Fibroblast of peridontal ligament (primary cell): Measurements from ENCODE around the gene FHL5.
A peak's percentile ranks its signal among the peaks of the same experiment; 100 is the strongest.
"Not testable (repeated sequence)": the region's sequence is repeated elsewhere in the genome, so short reads cannot be mapped to it uniquely, and the experiment has no call there.

ENCODE experiments used
- DNase-seq: peaks from one replicate; pipeline ENCODE4 v3.0.0-alpha.2; 2010; ENCODE audit errors: extremely low read depth

Gene FHL5, protein sequence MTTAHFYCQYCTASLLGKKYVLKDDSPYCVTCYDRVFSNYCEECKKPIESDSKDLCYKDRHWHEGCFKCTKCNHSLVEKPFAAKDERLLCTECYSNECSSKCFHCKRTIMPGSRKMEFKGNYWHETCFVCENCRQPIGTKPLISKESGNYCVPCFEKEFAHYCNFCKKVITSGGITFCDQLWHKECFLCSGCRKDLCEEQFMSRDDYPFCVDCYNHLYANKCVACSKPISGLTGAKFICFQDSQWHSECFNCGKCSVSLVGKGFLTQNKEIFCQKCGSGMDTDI

DNA sequence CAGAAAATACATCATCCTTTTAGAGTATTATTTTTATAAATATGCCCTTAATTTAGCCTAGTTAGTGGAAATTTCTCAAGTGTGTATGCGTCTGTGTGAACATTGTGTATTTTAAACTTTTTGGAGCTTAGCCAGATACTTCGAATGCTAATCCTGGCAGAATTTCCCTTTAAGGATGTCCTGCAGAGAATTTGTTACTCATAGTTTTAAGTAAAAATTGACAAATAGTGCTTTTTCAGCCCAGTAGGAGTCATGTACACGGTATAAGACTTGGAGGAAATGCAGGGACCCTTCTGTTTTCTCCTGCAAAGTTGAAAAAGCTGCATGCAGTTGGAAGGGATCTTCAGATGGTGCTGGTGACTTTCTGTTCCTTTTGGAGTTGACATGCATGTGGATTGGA, at the start of gene FHL5:
Gene FHL5, plus strand, starts transcription at position 243 of the 400 bp plus-strand sequence. CDS start 40,486 bp downstream, outside the sequence.
- no peak for DNase-seq

DNA sequence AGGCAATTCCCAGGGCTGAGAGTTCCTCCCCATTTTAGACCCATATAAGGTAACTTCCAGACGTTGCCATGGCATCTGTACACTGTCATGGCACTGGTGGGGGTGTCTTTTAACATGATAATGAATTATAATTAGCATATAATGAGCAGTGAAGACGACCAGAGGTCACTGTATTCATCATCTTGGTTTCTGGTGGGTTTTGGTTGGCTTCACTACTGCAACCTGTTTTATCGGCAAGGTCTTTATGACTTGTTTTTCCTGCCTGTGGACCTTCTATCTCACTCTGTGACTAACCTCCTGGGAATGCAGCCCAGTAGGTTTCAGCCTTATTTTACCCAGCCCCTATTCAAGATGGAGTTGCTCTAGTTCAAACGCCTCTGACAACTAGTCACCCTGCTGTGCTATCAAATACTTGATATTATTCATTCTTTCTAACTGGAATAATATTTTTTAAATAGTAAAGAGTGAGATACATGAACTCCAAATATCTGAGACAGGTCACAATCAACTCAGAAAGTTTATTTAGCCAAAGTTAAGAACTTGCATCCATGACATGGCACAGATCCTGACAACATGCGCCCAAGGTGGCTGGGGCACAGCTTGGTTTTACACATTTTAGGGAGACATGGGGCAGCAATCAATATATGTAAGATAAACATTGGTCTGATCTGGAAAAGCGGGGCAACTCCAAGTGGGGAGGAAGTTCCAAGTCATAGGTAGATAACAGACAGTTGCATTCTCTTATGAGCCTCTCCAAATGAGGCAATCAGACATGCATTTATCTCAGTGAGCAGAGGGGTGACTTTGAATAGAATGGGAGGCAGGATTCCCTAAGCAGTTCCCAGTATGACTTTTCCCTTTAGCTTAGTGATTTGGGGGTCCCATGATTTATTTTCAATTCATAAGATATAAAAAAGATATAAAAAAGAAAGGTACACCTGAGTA, 42.5 kb upstream of the FHL5 start:
- no peak for DNase-seq

DNA sequence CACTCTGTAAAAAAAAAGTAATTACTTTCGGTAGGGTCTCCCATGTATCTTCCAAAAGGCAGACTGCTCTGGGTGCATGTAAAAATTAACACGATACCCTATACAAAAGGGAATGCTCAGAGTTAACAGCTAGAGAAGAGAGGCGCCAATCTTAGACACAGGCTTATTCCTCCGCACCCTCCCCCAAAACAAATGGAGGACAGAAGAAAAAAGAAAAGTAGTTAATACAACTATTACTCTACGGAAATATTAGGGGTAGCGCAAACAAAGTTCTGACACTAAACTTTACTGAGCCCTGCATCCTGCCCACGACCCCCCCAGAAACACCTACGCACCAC, 41.7 kb upstream of the FHL5 start:
- DNase-seq, result no peak

DNA sequence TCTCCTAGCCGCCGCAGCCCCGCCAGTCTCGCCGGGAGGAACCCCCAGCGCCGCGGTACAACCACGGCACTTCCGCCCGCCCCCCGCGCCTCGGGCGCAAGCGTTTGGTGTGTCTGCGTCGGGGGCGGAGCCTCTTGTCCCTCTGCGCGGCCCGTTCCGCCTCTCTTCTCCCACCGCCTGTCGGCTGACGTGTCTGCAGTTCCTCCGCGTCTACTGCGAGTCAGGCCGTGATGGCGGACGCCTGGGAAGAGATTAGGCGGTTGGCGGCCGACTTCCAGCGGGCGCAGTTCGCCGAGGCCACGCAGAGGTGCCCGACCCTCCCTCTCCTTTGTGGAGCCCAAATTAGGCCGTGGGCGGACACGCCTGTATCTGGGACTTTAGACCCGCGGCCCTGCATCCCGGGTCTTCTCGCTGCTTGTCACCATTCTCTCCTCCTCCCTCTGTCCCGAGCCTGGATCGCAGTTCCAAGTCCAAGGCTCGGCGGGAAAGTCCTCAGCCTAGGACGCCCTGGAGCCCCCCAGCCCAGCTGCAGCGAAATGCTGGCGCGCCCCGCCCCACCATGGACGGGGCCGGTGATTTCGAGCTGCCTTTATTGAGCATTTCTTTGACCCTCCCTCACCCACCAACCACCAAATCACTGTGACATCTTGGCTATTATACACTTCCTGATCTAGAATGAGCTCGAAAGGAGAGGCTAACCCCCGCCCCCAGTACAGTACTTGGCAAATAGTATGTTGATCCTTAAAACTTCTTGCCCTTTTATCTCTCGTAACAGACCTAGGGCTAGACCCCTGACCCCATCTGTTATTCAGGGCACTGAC, 41.1 kb upstream of the FHL5 start, which contains the start of gene UFL1:
Gene UFL1, plus strand, starts transcription at position 163 of the 821 bp plus-strand sequence. Its CDS starts 68 bp downstream, at position 231.
- peak; percentile 84 for DNase-seq

DNA sequence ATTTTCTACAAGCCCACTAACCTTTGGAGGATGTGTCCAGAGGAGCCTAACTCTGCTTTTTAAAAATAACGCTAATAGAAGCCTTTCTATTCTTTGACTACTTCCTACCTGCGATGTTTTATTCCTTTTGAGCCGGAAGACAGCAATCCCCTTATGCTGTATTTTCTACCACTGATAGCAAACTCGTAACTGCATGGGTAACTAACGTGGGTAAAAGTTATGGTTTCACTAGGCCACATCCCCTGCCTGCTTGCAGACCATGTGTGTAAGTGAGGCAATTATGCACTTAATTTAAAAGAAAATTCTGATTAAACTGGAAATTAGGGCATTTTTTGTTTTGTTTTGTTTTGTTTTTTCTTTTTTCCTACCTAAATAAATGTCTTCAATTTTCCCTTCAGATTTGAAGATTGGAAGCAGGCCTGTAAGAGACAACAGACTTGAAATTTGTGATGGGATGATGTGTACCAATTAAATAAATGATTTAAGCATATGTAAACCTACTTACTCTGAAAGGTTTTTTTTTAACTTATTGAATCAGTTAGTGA, 40.4 kb upstream of the FHL5 start:
- peak; percentile 47 for DNase-seq

DNA sequence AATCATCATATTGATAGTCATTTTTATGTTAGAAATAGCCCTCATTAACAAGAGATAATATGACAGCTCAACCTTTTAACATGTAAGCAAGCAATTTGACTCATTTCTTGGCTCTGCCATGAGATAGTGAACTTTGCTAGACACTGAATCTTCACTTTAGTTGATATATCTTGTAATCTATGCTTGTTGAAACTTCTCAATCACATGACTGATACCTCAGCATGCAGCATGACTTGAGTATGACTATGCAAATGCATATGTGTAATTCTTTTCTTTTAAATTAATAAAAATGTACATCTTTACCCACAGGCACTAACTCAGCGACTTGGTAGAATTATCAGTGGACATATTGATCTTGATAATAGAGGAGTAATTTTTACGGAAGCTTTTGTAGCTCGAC, 34.7 kb upstream of the FHL5 start:
- DNase-seq, result no peak

DNA sequence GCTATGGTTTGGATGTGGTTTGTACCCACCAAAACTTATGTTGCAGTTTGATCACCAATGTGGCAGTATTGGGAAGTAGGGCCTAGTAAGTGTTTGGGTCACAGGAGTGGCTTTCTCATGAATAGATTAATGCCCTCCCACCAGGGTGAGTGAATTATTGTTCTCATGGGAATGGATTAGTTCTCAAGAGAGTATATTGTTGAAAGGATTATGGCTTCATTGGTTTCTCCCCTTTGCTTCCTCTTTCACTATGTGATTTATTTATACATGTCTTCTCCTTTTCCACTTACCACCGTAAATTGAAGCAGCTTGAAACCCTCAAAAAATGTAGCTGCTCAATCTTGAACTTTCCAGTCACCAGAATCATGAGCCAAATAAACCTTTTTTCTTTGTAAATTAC, 30.5 kb upstream of the FHL5 start:
- no peak for DNase-seq

DNA sequence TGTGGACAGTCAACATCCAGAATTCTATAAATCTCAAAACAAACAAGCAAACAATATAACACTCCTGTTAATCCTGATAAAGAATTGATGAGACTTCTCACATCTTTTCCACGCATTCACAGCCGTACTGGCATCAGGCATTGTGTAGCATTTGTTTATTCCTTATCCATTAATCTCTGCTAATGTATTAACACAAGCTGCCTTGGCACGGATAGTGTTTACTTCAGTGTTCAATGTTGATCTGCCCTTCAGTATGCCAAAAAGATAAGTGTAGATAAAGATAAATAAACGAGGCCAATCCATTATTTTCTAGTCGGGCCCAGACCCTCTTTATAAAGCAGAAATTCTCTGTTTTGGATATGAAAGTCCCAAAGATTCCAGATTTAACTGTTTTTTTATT, 25.2 kb upstream of the FHL5 start:
- no peak for DNase-seq

DNA sequence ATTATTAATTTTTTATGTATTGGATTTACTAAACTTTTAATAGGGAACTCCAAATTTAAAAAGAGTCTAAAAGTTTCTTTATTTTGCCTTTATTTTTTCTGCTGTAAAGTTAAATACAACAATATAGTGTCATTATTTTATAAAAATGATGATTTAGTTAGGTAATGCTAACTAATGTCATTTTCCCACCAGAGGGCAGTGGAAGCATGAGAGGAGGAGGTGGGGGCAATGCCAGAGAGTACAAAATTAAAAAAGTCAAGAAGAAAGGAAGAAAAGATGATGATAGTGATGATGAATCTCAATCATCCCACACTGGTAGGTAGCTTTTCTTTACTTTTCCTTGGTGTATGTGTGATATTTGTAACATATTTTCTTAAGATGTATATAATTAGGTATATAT, 20.2 kb upstream of the FHL5 start:
- DNase-seq, result peak; percentile 18

DNA sequence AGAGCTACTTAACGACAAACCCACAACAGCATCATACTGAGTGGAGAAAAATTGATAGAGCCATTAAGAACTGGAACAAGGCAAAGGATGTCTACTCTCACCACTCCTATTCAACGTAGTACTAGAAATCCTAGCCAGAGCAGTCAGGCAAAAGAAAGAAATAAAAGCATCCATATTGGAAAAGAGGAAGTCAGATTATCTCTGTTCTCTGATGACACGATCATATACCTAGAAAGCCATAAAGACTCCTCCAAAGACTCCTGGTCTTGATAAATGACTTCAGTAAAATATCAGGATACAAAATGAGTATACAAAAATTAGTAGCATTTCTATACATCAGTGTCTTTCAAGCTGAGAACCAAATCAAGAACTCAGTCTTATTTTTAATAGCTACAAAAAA, 17.0 kb upstream of the FHL5 start:
- DNase-seq, result no peak

DNA sequence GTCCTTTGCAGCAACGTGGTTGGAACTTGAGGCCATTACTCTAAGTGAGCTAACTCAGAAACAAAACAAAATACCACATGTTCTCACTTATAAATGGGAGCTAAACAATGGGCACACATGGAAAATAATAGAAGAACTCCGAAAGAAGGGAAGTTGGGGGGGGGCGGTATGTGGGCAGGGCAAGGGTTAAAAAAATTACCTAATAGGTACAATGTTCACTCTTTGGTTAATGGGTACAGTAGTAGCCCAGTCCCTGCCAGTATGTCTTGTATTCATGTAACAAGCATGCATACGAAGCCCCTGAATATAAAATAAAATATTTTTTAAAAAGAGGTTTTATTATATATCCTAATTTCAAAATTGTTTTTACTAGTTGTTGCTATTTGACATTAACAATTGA, 15.3 kb upstream of the FHL5 start:
- no peak for DNase-seq

DNA sequence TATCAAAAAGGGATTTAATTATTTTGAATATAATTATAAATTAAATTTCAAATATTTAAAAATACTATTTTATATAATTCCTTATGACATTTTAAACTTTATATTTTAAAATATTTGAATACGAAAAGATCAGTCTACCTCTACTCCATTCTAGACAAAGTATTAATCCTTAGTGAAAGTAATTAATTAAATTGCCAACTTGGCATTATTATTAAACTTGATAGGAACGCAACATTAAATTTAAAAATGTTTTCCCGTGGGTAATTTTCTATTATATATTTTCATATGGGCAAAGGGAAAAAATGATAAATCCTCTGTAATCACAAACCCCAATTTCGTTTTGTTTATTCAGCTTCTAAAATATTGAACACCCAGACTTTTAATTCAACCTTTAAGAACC, 8.4 kb upstream of the FHL5 start:
- no peak for DNase-seq

DNA sequence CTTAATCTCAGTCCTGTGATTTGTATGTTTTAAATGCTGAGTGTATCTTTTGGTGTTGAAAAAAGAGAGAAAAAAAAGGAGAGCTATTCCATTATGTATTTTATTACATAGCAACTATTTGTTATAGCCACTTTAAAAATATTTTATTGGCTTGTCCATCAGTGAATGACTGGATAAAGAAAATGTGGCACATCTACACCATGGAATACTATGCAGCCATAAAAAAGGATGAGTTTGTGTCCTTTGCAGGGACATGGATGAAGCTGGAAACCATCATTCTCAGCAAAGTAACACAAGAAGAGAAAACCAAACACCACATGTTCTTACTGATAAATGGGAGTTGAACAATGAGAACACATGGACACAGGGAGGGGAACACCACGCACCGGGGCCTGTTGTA, 3.2 kb upstream of the FHL5 start:
- DNase-seq, result not testable (repeated sequence)

DNA sequence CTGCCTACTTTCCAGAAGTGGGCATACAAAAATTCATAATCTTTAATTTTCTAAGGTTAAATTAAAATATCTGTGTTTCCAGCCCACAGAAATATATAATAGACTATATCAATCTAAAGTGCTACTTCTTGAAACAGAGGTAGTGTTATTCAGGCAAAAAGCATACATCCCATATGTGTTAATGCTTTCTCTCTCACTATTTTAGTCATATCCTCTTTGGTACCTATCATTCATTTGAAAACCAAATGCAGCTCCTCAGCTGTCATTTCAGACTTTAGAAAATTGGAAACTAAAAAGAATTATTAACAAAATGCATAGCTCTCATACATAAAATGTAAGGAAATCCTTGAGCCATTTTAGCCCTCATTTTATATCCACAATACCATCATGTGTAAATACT, 925 bp downstream of the FHL5 start:
- DNase-seq, result no peak

DNA sequence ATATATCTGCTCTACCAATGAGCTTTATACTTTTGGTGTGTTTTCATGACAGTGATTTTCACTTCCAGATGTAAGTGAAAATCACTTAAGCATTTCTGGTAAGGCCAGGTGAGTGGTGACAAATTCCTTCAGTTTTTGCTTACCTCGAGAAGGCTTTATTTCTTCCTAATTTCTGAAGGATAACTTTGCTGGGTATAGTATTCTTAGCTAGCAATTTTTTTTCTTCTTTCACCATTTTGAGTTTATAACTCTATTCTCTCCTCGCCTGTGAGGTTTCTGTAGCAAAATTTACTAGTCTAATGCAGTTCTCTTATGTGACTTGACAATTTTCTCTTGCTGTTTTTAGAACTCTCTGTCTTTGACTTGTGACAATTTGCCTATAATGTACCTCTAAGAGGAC, 7.1 kb downstream of the FHL5 start:
- DNase-seq, result no peak

DNA sequence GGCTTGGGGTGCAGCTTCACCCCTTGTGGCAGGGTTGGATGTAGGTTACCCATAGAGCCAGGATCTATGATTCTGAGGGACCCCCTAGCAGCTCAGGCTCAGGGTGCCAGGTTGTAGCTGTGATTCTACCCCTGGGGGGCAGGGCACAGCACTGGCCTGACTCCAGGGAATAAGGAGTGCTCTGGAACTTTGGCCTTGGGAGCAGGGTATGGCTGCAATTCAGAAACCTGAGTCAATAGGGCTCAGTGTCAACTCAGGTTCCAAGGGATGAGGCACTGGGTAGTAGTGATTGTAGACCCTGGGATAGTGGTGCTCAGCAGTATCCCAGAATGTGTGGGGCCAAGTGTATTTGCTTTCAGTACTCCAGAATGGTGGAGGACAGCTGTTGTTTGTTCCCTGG, 8.6 kb downstream of the FHL5 start:
- no peak for DNase-seq

DNA sequence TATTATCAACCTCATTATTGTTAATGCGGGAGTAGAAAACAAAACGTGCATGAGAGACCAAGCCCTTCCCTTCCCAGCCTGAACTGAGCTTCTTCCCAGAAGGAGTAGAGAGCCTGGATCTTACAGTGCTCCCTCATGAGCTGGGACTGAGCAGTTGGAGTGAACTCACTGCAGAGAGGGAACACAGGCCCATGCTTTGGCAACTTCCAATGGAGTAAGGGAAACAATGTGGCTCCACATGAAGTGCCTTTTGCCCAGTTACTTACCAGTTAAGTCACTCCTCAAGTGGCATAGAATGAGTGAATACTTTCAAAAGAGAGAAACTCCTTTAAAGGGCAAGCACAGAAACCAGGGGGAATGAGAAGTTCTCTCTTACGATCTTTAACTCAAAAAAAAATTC, 12.4 kb downstream of the FHL5 start:
- DNase-seq, result no peak

DNA sequence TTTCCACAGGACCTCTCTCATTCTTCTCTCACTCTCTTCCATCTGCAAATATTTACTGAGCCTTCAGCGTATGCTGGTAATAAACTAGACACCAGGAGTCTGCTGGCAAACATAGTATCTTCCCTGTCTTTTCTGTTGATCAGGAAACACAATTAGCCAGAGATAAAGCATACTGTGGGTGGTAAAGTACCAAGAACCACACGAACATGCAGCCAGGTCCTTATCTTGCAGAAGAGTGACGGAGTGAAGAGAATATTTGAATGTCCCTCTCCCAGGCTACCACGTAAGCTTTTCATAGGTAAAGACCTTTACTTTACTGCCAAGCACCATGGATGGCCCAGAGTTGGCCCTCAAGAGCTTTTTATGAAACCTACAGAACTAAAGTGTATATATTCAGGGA, 13.3 kb downstream of the FHL5 start:
- no peak for DNase-seq

DNA sequence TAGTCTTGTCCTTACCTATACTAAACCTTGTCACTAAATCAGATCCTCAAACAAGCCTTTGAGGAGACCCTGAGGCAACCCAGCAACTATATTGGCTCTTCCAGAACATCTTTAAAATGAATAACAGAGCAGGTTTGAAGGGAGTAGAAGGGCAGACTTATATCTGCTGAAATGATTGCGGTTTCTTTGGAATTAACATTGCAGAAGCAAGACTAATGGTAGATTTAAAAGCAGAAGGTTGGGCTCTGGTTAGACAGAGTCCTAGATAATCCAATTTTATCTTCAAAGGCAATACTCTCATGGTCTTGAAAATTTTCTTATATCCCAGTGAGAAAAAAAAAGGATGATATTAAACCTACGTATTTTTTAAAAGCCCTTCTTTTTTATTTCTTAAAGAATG, 19.1 kb downstream of the FHL5 start:
- DNase-seq, result no peak

DNA sequence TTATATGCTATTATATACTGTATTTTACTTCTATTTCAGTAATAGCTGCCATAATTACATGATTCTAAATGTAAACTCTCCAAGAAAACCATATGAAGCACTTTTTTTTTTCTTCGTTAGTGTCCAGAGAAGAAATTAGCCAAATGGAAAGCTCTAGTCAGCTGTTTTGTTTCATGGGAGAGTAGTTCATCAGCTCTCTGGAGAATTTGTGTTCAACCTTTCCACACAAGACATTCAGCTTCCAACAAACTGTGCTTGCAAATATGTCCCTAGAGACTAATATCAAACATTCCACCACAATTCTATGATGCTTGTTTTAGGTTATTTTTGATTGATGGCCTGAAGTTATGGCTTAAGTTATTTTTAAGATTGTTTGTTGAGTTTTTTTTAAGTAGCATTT, 19.5 kb downstream of the FHL5 start:
- DNase-seq, result no peak

DNA sequence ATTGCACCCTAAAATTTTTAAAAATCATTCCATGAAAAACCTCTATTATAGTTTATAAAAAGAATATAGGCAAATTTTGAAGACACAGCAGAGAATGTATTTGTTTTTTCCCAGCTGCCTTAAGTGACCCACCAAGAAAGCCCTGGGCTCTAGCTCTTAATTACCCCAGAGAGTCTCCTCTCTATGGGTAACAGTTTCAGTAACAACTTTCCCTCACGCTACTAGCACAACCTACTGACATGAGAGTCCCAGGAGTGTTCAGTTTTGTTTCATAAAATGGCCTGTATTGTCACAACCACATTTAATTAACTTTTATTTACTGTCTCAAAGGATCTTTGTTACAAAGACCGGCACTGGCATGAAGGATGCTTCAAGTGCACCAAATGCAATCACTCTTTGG, 41.5 kb downstream of the FHL5 start:
- DNase-seq, result no peak

DNA sequence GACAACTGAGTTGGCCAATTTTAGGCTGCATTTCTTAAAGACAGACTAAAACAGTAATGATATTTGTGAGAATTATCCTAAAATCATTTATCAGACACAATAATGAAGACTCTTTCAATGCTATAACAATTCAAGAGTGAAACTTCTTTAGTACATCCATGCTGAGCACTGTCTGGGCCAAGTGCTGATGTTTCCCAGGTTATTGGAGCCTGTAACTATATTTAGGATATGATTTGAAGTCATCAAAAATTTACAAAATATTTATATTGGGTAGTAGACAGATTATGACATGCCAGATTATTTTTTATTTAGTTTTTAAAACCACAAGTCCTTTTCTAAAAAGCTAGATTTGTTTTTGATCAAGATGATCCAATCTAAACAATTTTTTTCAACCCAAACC, 45.1 kb downstream of the FHL5 start:
- no peak for DNase-seq
